Measurements from ENCODE around the gene B4GALT5.
"Not testable (repeated sequence)": the region's sequence is repeated elsewhere in the genome, so short reads cannot be mapped to it uniquely, and the experiment has no call there.

Gene B4GALT5

DNA sequence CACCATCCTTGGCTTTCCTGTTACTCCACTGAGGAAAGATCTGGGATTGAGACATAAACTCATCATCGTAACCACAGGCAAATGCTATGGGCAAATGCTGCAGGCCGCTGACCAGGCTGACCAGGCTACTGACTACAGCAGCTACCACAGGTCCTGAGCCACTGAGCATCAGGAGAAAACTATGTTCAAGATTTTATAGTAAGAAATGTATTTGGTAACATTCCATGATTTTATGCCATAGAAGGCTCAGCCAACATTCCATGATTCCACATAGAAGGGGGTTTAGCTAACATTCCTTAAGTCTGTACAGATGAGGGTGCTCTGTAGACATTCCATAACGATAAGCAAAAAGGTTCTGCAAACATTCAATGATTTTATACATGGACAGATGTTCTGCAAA is 16.1 kb upstream of the B4GALT5 start:
- DNase-seq: no peak

DNA sequence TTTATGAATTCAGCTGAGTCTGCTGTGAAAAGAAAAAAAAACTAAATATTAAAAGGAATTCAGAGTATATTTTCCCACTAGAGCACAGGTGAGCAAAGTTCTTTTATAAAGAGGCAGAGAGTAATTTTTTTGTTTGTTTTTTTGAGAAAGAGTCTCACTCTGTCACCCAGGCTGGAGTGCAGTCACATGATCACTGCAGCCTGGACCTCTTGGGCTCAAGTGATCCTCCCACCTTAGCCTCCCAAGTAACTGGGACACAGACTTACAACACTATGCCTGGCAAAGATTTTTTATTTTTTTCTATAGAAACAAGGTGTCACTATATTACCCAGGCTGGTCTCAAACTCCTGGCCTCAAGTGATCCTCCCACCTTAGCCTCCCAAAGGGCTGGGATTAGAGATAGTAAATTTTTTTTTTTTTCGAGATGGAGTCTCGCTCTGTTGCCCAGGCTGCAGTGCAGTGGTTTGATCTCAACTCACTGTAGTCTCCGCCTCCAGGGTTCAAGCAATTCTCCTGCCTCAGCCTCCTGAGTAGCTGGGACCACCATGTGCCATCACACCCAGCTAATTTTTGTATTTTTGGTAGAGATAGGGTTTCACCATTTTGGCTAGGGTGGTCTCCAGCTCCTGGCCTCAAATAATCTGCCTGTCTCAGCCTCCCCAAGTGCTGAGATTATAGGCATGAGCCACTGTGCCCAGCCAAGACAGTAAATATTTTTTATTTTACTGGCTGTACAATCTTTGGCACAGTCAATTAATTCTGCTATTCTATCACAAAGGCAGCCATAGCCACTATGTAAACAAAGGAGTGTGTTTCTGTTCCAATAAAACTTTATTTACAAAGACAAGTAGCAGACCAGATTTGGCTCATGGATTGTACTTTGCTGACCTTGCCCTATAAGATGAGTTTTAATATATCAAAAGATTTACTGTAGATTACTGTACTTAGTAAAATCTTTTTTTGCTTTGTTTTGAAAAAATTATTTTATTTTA is 14.5 kb upstream of the B4GALT5 start:
- DNase-seq: no peak

DNA sequence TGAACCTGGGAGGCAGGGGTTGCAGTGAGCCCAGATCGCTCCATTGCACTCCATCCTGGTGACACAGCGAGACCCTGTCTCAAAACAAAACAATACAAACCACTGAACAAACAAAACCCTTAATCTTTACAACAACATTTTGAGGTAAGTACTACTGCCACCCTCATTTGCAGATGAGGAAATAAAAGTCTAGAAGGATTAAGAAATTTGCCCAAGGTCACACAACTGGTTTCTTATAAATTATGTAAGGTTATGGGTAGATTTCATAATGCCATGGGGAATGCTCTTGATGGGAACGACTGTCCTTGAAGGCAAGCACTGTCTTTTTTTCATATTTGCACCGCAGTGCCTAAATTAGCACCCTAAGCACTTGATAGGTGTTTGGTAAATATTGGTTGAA is 13.8 kb upstream of the B4GALT5 start:
- no peak for DNase-seq

DNA sequence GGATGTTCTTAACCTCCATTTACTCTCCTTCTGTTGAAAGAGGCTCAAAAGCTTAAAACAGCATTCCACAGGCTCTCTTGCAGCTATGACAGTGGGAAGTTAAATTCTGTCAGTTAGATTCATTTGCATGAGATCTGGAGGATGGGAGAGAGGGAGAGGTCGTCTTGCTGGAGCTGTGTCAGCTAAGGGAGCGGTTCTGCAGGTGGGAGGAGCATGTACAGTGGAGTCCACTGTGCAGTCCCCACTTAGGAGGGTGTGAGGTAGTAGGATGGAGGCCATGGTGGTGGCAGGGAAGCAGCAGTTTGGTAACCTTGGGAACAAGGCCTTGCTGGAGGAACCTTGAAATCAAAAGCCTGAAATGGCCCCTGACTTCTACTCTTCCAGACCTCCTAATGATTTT is 12.0 kb upstream of the B4GALT5 start:
- DNase-seq: no peak

DNA sequence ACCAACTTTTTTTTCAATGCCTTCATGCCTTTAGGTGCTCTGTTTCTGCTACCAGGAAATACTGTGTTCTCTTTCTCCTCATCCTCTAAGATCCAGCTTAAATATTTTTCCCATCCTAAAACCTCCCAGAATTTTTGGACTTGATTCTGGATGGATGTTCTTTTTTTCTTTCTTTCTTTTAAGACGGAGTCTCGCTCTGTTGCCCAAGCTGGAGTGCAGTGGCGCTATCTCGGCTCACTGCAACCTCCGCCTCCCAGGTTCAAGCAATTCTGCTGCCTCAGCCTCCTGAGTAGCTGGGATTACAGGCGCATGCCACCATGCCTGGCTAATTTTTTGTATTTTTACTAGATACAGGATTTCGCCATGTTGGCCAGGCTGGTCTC is 11.5 kb upstream of the B4GALT5 start:
- not testable (repeated sequence) for DNase-seq

DNA sequence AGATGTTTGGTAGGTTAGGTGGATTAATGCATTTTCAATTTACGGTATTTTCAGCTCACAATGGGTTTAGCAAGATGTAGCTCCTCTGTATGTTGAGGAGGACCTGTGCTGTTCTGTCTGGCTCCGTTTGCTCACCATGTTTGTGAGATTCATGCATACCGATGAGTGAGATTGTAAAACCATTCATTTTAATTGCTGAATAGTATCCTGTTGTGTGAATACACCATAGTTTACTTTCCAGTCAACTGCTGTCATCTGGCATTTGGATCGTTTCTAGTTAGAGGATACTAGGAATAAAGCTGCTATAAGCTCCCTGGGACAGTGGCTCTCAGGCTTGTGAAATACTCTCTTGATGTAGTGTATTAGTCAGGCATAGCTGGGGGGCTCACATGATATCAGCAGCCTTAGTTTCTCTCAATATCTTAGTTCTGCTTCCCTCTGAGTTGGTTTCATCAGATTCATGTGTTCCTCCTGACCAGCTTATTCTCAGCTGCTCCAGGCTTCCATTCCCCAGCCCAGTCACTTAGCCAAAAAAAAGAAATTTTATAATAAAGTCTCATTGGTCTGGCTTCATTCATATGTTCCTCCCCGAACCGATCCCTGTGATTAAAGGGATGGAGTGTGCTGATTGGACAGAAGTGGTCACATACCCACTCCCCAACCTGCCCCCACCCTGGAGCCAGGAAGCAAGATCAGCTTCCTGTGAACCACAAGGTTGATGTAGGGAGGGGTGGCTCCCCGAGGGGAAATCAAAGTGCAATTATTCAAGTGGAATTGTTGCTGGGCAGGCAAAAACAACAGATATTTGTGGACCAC is 10.9 kb upstream of the B4GALT5 start:
- no peak for DNase-seq

DNA sequence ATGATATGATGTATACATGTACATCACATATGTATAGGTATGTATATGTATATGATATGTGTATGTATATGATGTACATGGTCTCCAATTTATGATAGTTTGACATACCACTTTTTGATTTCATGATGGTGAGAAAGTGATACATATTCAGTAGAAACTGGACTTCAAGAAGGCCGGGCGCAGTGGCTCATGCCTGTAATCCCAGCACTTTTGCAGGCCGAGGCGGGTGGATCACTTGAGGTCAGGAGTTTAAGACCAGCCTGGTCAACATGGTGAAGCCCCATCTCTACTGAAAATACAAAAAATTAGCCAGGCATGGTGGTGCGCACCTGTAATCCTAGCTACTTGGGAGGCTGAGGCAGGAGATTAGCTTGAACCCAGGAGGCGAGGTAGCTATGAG is 10.1 kb upstream of the B4GALT5 start:
- DNase-seq: not testable (repeated sequence)

DNA sequence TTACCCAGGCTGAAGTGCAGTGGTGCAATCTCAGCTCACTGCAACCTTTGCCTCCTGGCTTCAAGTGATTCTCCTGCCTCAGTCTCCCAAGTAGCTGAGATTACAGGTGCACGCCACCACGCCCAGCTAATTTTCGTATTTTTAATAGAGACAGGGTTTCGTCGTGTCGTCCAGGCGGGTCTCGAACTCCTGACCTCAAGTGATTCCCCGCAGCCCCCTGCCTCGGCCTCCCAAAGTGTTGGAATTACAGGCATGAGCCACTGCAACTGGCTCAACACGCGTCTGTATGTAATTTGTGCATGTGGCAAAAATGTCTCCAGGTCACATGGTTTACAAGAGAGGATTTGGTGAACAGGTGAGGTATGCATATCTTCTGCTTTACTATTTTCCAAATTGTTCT is 7.6 kb upstream of the B4GALT5 start:
- not testable (repeated sequence) for DNase-seq

DNA sequence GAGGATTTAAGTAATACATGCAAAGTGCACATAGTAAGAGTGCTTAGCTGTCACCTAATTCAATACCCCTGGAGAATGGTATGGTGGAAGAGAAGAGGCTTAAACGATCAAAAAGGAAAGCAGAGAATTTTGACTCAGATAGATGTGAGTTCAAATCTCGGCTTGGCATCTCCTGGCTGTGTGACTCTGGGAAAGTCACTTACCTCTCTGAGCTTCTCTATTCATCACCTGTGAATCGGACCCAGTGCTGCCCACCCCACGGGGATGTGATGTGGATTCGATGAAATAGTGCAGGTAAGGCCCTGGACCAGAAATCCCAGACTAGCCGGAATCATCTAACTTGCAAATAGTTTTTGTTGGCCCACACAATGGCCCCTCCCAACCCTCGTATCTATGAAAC is 1.8 kb upstream of the B4GALT5 start:
- DNase-seq: no peak

DNA sequence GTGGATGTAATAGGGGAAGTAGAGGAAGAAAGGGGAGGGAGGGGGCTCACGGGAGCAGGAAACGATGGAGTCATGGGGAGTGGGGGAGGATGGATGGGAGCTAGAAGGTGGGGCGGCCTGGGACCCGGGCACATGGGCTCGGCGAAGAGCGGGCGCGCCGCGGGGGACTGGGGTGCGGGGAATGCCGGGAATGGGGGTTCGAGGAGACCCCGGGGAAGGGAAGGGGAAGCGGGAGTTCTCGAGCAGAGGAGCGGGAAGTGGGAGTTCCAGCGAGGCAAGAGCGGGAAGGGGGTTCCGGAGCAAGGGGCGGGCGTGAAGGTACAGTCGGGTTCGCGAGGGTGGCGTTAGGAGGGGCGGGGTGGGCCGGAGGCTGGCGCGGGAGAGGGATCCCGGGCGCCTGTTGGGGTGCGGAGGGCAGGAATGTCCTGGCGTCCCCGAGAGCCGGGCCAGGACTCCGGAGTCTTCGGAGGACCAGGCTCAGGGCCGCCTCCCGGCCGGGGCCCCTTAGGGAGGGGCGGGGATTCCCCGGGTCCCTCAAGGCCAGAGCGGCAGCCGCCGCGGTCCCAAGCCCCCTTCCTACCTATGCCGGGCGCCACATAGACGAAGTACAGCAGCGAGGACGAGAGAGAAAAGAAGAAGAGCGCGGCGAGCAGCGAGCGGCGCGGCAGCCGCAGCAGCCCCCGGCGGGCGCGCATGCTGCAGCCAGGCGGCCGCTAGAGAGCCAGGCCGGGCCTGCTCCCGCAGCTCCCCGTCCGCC is 504 bp downstream of the B4GALT5 start:
- DNase-seq: no peak

DNA sequence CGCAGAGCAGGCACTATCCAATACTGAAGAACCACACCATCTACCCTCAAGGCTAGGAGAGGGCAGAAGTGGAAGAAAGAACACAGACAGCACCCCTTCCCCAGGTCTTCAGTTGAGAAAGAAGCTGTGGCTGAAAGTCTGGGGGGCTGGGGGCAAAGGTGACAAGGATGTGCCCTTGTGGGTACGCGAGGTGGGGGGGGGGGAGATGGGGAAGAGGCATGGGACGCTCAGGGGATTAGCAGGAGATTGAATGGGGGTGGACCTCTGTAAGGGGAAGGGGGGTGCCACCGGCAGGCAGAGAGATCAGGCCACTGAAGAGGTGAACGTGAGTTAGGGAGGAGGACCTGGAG is 1.1 kb downstream of the B4GALT5 start:
- no peak for DNase-seq

DNA sequence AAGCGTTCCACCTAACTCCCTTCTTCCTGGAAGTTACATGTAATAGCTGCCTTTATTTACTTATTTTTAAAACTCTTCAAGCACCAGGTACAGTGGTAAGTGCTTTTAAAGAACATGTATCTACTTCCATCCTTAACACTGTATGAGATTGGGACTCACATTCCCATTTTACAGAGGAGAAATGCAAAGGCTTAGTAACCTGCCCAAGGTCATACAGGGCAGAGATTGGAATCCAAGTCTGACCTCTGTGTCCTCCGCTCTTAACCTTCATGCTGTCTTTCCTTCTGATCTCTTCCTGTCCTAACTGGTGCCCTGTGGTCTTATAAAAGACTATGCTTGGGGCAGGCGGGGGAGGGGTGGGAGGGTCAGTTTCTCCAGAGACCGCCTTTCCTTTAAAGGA is 1.6 kb downstream of the B4GALT5 start:
- DNase-seq: no peak

DNA sequence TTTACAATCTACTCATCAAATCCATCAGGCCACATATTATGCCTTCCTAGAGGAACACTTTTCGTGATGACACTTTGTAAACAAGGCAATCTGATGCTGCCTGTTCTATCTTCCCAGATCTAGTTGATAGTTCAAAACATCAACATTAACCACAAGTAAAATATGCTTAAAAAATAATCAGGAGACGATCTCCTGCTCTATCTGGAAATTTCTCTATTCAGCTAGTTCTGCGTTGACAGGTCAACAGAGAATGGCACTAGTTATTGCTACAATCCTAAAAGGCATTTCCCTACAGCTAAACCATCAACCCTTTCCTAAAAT is 2.1 kb downstream of the B4GALT5 start:
- DNase-seq: no peak

DNA sequence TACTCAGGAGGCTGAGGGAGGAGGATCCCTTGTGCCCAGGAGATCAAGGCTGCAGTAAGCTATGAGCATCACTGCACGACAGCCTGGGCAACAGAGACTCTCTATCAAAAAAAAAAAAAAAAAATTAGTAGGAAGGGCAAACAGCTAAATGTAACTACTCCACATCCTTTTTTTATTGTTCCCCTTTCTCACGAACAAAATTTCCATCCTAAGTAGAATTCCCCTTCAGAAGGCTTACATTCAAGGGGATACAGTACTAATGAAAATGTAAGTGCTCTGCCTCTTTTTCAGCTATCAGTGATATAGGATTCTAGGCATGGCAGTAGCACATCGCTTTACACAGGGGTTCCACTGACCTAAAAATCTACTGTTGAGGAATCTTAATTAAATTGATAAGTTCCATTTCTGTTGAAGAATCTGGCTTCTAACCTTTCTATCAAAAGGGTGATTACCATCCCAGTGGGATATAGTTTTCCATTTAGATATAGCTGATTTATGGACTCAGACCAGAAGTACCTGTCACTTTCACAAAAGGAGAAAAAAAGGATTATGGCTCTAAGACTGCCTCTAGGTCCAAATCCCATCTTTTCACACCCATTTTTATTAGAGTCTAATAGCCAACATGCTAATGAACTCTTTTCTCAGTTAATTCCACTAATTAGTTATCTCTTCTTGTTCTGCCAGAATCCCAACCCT is 2.6 kb downstream of the B4GALT5 start:
- no peak for DNase-seq

DNA sequence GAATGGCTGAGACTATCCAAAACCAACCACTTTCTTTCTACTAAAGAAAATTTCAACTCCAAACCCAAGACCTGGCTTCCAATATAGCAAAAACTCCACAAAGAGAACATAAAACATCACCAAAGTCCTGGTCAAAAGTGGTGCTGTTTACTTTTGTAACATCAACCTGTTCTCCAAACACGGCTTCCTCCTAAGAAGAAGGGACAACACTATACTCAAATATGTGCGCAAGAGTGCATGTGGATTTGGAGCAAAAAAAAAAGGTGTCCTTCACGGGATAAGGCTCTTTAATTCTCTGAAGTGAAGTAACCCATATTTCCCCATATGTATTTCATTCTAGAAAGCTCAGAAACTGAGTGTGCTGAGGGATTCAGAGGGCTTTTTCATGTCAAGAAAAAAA is 6.6 kb downstream of the B4GALT5 start:
- DNase-seq: no peak

DNA sequence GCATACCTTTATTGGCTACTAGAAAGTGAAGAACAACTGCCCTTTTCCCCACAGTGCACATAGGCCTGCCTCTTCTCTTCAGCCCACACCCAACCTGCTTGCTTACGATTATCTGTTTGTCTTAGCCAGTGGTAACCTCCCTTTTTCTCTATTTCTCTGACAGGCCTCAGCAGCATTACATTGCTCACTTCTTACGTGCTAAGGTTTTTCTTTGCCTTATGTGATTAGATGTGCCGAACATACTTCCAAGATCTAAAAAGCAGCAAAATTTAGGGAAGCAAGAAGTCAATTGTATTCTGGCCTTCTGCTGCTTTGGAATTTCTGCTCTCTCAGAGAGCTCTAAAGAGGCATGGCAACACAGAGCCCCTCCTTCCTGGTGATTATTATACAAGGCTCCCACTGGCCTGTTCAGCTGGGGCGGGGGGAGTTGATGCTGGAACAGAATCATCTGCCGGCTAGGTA is 7.0 kb downstream of the B4GALT5 start:
- no peak for DNase-seq

DNA sequence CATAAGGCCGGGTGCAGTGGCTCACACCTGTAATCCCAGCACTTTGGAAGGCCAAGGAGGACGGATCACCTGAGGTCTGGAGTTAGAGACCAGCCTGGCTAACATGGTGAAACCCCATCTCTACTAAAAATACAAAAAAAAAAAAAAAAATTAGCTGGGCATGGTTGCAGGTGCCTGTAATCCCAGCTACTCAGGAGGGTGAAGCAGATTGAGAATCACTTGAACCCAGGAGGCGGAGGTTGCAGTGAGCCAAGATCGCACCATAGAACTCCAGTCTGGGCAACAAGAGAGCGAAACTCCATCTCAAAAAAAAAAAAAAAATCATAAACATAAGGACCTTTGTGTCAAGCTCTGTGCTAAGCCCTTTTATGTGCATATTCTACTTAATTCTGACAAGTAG is 7.8 kb downstream of the B4GALT5 start:
- DNase-seq: not testable (repeated sequence)

DNA sequence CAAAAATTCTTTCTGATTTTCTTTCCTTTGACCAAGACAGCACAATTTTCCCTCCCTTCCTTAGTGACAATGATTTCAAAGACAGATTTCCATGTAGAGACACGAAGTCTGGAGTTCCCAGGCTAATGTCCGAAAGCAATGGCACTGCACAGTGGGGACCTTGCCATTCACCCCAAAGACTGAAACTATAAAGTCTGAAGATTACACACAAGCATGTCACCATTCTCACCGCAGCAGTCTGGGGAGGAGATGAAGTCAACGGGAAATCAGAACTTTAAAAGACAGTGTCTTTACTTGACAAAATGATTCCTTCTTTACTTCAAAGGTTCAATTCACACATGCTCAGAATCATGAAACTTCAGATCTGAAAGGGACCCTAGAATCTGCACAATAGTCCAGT is 8.3 kb downstream of the B4GALT5 start:
- no peak for DNase-seq

DNA sequence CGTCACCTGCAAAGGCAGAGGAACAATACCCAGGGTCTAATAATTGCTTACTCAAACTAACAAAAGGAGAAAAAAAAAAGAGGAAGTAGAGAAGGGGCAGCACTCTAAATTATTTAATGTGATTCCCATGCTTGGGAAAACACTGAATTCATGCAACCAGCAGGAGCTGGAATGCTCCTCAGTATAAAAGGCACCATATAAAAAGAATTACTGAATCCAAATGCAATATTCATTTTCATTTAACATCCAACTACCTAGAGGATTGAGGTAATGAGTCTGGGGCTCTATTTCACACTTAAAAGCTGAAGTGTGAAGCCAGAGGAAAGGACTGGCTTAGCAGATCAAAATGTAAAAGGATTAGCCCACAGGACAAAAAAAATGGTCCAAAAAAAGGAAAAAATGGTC is 8.7 kb downstream of the B4GALT5 start:
- peak; percentile 11 for DNase-seq

DNA sequence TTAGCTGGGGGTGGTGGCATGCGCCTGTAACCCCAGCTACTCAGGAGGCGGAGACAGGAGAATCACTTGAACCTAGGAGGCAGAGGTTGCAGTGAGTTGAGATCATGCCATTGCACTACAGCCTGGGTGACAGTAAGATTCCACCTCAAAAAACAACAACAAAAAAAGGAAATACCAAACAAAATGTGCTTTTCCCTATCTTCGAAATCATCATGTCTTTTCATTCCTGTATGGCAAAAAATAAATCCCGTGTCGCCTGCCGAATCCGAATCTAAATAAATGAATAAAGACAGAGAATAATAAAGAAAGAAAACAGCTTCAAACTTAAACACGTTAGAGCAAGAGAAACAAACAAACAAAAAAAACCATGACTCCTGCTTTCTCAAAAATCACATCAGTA is 11.8 kb downstream of the B4GALT5 start:
- no peak for DNase-seq

DNA sequence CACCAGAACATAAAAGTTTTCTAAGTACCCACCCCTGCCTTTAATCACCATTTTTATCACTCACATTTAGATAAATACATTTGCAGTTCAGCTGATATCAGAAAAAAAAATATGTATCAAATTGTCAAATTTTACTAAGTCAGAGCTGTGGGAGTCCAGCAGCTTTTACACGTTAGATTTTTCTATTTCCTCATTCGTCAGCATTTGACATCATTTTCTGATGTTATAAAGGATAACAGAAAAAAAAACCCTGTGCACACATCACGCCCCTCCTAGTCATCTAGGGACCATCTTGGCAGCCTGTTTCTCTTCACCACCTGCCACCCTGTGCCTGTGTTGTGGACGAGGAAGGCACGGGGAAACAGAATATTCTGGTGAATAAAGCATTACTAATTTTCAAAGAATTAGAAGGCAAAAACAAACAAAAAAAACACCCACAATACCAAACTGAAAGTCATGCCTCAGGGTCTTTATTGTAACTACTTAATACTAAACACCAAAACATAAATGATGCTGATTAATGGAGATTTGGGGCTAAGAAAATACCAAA is 12.4 kb downstream of the B4GALT5 start:
- DNase-seq: no peak

DNA sequence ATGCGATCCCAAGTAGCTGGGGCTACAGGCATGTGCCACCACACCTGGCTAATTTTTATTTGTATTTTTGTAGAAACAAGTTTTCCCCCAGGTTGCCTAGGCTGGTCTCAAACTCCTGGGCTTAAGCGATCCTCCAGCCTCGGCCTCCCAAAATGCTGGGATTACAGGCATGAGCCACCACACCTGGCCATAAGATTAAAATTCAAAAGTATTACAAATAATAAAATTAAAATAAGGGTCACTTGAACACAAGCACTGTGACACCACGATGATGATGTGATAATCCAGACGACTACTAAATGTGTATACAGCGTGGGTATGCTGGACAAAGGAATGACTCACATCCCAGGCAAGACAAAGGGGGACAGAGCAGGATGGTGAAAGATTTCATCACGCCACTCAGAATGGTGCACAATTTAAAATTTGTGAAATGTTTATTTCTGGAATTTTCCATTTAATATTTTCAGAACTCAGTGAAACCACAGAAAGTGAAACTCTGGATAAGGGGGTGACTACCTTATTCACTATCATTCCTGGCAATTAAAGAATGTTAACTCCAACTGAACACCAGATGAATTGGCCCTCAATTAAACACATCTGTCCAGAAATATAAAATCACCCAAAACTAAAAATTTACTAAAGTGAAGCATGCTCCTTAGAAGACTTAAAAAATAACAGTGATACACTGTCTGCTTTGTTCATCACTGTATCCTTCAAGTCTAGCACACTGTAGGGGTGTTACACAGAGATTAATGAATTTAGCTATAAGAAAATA is 13.1 kb downstream of the B4GALT5 start:
- no peak for DNase-seq
